HAP-1 (cell line): ENCODE results near the gene SCFD2.
"Not testable (repeated sequence)": the region's sequence is repeated elsewhere in the genome, so short reads cannot be mapped to it uniquely, and the experiment has no call there.

Experiments
- DNase-seq, 2 experiments: peaks; one replicate each; pipeline ENCODE4 v3.0.0-alpha.2; 2016 to 2020; ENCODE audit warnings: low spot score in 2 of 2
- H3K27me3 ChIP-seq: fragments of 250-450 bp; sonication (Bioruptor Pico); 2 replicates; pipeline ENCODE4 v1.5.1; 2020; ENCODE audit warnings: low read depth, mild to moderate bottlenecking, moderate library complexity
- H3K36me3 ChIP-seq: fragments of 250-450 bp; sonication (Bioruptor Pico); replicated peaks from 2 replicates; pipeline ENCODE4 v1.5.1; 2020; ENCODE audit warnings: mild to moderate bottlenecking
- H3K4me1 ChIP-seq: fragments of 250-450 bp; sonication (Bioruptor Pico); 2 replicates; pipeline ENCODE4 v1.5.1; 2020; ENCODE audit warnings: mild to moderate bottlenecking
- H3K4me3 ChIP-seq: fragments of 250-450 bp; sonication (Bioruptor Pico); 2 replicates; pipeline ENCODE4 v1.5.1; 2020; ENCODE audit warnings: mild to moderate bottlenecking, moderate library complexity
- H3K9me3 ChIP-seq: fragments of 250-450 bp; sonication (Bioruptor Pico); 2 replicates; pipeline ENCODE4 v1.5.1; 2020; ENCODE audit warnings: mild to moderate bottlenecking, moderate library complexity
- in situ Hi-C: fragments of 300-500 bp; cut with MboI; formaldehyde crosslinking; loops from 3 replicates; pipeline ENCODE4 v1.14.3; 2020; ENCODE audit warnings: low sequenced_read_pairs, inconsistent platforms, mixed read lengths

Gene SCFD2

GRCh38 chr4:53321151-53321983 lies 44.5 kb downstream of the SCFD2 start:
- Histone ChIP-seq H3K4me3 (no peak overlapping the region), H3K4me1 (peaks cover 21% of the 10 kb centered on the region), H3K36me3 (no peaks in the 10 kb centered on the region), H3K27me3 (no peaks in the 10 kb centered on the region), H3K9me3 (no peaks in the 10 kb centered on the region)
- no peak for DNase-seq
- in situ Hi-C loops, result no loop called here

DNA sequence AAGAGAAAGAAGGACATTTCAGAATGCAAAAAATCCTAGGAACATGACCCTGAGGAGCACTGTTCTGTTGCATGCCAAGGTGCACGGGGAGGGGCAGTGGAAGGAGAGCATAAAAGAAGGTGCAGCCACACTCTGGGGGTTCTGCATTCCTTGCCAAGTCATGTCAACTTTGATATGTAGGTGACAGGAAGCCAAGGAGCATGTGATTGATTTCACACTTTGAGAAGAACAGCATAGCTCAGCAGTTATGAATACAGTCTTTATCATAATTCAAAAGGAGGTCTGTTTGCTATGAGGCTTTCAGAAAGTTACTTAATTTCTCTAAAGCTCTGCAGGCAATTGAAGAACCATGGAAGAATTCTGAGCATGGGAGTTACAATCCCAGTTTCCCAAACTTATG lies 50.6 kb downstream of the SCFD2 start:
- Histone ChIP-seq H3K27me3 (no peaks in the 10 kb centered on the region), H3K4me3 (no peak overlapping the region), H3K36me3 (no peaks in the 10 kb centered on the region; the same call in 1 of the 2 replicates), H3K9me3 (no peaks in the 10 kb centered on the region), H3K4me1 (peaks cover 5% of the 10 kb centered on the region; the same call in 1 of the 2 replicates)
- in situ Hi-C loops, result no loop called here
- no peak for DNase-seq

- Histone ChIP-seq H3K9me3 (no peaks in the 10 kb centered on the region), H3K36me3 (no peaks in the 10 kb centered on the region; the same call in 1 of the 2 replicates), H3K4me3 (no peak overlapping the region), H3K4me1 (peaks cover 5% of the 10 kb centered on the region; the same call in 1 of the 2 replicates), H3K27me3 (no peaks in the 10 kb centered on the region)
- DNase-seq, result no peak
- in situ Hi-C loops, result no loop called here
These were observed 51.6 kb downstream of the SCFD2 start for GRCh38 chr4:53314252-53314651.

GRCh38 chr4:53313510-53313909 lies 52.4 kb downstream of the SCFD2 start:
- H3K9me3 ChIP-seq, result no peaks in the 10 kb centered on the region
- in situ Hi-C loops, result no loop called here
- no peaks in the 10 kb centered on the region for H3K4me1 ChIP-seq
- no peak overlapping the region for H3K4me3 ChIP-seq
- DNase-seq, result no peak
- no peaks in the 10 kb centered on the region for H3K27me3 ChIP-seq
- no peaks in the 10 kb centered on the region; the same call in 1 of the 2 replicates for H3K36me3 ChIP-seq

GRCh38 chr4:53309321-53310040 lies 56.4 kb downstream of the SCFD2 start:
- H3K27me3 ChIP-seq, result no peaks in the 10 kb centered on the region
- in situ Hi-C loops, result no loop called here
- no peak overlapping the region for H3K4me3 ChIP-seq
- H3K36me3 ChIP-seq, result no peaks in the 10 kb centered on the region; the same call in 1 of the 2 replicates
- no peaks in the 10 kb centered on the region for H3K4me1 ChIP-seq
- no peaks in the 10 kb centered on the region for H3K9me3 ChIP-seq
- no peak for DNase-seq

- Histone ChIP-seq H3K27me3 (no peaks in the 10 kb centered on the region), H3K36me3 (no peaks in the 10 kb centered on the region), H3K4me3 (no peak overlapping the region), H3K9me3 (no peaks in the 10 kb centered on the region), H3K4me1 (no peaks in the 10 kb centered on the region)
- in situ Hi-C loops, result no loop called here
- DNase-seq, result no peak
These were observed 57.8 kb downstream of the SCFD2 start for GRCh38 chr4:53307819-53308780.

DNA sequence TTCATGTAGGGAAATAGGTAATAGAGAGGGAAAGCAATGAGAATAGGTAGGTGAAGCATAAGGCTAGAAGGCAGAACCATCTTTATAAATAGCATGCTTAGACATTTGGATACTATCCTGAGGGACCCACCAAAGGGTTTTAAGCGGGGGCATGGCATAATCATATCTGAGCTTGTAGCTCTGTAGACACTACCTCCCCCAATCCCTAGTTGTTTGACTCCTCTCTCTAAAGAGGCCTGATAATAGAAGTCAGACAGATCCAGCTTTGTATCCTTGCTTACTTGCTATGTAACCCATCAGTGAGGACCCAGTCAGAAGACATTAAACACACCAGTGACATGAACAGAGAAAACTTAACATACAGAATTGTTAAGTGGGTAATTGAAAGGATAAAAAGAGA lies 58.7 kb downstream of the SCFD2 start:
- no peaks in the 10 kb centered on the region for H3K36me3 ChIP-seq
- no peaks in the 10 kb centered on the region for H3K9me3 ChIP-seq
- in situ Hi-C loops, result no loop called here

GRCh38 chr4:53306729-53307128 lies 59.1 kb downstream of the SCFD2 start:
- H3K27me3 ChIP-seq, result no peaks in the 10 kb centered on the region
- H3K36me3 ChIP-seq, result no peaks in the 10 kb centered on the region
- H3K4me1 ChIP-seq, result no peaks in the 10 kb centered on the region
- DNase-seq, result no peak
- H3K9me3 ChIP-seq, result no peaks in the 10 kb centered on the region
- in situ Hi-C loops, result no loop called here
- H3K4me3 ChIP-seq, result no peak overlapping the region

More for the DNA sequence above, 58.7 kb downstream of the SCFD2 start:
- H3K4me1 ChIP-seq, result no peaks in the 10 kb centered on the region
- no peak overlapping the region for H3K4me3 ChIP-seq
- no peaks in the 10 kb centered on the region for H3K27me3 ChIP-seq
- no peak for DNase-seq

DNA sequence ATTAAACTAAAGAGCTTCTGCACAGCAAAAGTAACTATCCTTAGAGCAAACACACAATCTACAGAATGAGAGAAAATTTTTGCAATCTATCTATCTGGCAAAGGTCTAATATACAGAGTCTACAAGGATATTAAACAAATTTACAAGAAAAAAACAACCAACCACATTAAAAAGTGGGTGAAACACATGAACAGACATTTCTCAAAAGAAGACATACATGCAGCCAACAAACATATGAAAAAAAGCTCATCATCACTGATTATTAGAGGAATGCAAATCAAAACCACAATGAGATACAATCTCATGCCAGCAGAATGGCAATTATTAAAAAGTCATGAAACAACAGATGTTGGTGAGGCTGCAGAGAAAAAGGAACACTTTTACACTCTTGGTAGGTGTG lies 73.7 kb downstream of the SCFD2 start:
- DNase-seq, in situ Hi-C loops, H3K9me3 ChIP-seq, H3K27me3 ChIP-seq, H3K4me1 ChIP-seq, H3K36me3 ChIP-seq, H3K4me3 ChIP-seq: not testable (repeated sequence)

- DNase-seq, result no peak
- in situ Hi-C loops, result no loop called here
- H3K4me1 ChIP-seq, result no peaks in the 10 kb centered on the region
- no peaks in the 10 kb centered on the region for H3K27me3 ChIP-seq
- H3K4me3 ChIP-seq, result no peak overlapping the region
- no peaks in the 10 kb centered on the region for H3K36me3 ChIP-seq
- H3K9me3 ChIP-seq, result no peaks in the 10 kb centered on the region
These were observed 84.4 kb downstream of the SCFD2 start for GRCh38 chr4:53281438-53281837.

DNA sequence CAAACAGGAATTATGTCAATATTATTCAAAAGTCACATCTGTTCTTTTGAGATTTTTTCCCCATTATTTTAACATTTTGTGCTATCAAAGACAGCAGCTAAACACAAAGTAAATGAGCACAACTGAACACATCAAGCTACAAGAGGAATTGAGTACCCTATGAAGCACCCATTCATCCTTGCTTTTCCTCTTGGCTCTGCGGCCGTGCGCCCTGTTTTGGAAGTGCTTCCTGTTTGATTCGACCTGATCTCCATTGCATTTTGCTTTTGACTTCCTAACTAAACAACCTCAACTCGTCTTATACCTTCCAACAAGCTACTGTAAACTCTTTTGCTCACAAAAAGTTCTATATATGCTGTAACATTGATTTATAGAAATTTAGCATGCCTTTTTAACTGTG lies 85.0 kb downstream of the SCFD2 start:
- no peaks in the 10 kb centered on the region for H3K27me3 ChIP-seq
- no peaks in the 10 kb centered on the region for H3K36me3 ChIP-seq
- no peaks in the 10 kb centered on the region for H3K4me1 ChIP-seq
- no peaks in the 10 kb centered on the region for H3K9me3 ChIP-seq
- DNase-seq, result no peak
- in situ Hi-C loops, result no loop called here
- H3K4me3 ChIP-seq, result no peak overlapping the region

DNA sequence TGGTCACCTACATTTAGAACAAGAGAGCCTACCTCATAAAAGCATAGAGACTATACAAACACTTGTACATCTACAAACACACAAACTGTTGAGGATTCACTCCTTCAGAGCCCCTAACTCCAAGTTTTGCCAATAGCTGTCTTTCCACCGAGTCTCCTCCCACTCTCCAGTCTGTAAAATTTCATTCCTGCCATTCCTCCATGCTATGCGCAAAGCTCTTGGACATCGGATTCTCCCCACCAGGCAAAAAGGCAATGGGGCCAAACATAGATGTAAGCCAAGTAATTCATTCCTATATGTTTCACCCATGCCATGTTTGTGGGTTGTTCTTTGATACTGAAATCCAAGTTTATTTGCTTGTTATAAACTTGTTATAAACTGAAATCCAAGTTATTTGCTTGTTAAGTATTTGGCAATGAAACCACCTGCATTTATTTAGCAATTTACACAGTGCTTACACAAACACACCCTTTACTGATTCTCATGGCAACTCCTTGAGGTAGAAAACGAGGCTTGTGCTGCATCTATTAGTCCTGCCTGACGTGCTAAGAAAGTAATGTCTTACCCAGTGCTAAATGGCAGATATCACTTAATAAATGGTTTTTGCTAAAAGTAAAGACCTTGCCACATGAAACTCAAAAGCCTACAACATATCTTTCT lies 91.1 kb downstream of the SCFD2 start:
- in situ Hi-C loops, result no loop called here
- Histone ChIP-seq H3K4me1 (no peaks in the 10 kb centered on the region), H3K9me3 (no peaks in the 10 kb centered on the region), H3K36me3 (no peaks in the 10 kb centered on the region), H3K4me3 (no peak overlapping the region), H3K27me3 (no peaks in the 10 kb centered on the region)
- DNase-seq, result no peak

- in situ Hi-C loops, result no loop called here
These were observed 92.1 kb downstream of the SCFD2 start for GRCh38 chr4:53273726-53274125.

More at GRCh38 chr4:53273726-53274125, 92.1 kb downstream of the SCFD2 start:
- H3K9me3 ChIP-seq, result no peaks in the 10 kb centered on the region
- no peak overlapping the region for H3K4me3 ChIP-seq
- no peaks in the 10 kb centered on the region for H3K4me1 ChIP-seq
- no peak for DNase-seq
- no peaks in the 10 kb centered on the region for H3K36me3 ChIP-seq
- H3K27me3 ChIP-seq, result no peaks in the 10 kb centered on the region
